Measurements from ENCODE around the gene MPC2.

DNA sequence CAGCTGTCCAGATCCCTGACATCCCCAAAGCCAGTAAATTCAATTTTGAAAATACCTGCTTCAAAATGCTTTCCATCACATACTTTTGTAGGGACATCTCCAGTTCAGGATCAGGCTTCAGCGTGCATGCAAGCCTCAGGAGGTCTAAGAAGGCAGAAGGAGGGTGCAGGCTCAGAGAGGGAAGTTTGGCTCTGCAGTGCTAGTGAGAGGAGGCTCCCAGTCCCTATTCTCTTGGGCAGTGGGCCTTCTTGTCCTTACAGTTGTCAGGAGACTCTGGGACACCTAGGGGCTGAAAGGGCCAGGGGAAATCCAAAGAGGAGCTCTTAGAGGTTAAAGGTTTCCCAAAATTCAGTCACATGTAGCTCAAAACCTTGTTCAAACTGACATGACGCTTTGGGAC, 43.1 kb downstream of the MPC2 start:
- TF ChIP-seq POLR2A (IDR thresholded peaks at IDR 0.05; ENCODE audit: low read length) (no peak), GATA1 (IDR thresholded peaks at IDR 0.05; ENCODE audit: low read depth, low read length) (no peak)
